Right lobe of liver (tissue), 4 donors: Measurements from ENCODE around the gene INHBC.

Source experiments
- POLR2A ChIP-seq: fragments of 450-650 bp; IDR thresholded peaks from one replicate; pipeline ENCODE4 v1.6.1; 2017; ENCODE audit warnings: antibody characterized with exemption, mild to moderate bottlenecking
- TF ChIP-seq, protein P1 (sequence below), 4 donors: fragments of 200-600 bp in 3 of 4; fragments of 450-650 bp in 1 of 4; IDR thresholded peaks; one replicate each; pipeline versions ENCODE4 v1.5.1 to v1.8.0; 2016 to 2022; ENCODE audit warnings: antibody characterized with exemption in 4 of 4, mild to moderate bottlenecking in 2 of 4
- donor health status: DM: no; HTN: no; CAD: no.
- donor health status: DM: no; HTN: no; CAD: no.
- donor health status: DM: no; HTN: yes; CAD: no.

DNA sequence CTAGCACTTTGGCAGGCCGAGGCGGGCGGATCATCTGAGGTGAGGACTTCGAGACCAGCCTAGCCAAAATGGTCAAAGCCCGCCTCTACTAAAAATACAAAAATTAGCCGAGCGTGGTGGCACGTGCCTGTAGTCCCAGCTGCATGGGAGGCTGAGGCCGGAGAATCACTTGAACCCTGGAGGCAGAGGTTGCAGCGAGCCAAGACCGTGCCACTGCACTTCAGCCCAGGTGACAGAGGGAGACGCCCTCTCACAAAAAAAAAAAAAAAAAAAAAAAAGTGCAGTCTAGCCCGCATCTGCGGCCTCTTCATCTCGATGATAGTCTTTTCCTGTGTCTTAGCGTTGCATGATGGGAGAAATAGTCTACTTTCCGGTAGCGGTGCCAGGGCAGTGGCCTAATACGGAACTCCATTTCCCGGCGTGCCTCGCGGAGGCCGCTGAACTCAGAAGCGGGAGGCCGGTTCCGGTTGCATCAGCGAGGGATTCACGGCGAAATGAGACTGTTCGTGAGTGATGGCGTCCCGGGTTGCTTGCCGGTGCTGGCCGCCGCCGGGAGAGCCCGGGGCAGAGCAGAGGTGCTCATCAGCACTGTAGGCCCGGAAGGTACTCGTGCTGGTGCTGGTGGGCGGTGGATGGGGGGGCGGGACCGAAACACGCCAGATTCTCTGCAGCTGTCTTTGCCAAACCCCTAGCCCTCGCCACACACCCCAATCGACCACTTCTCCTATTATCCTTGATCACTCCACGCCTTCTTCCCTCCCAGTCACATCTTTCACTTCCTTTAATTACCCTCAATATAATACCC lies 53.2 kb downstream of the INHBC start, which contains the start of gene MARS1:
- TF ChIP-seq, protein P1, sequence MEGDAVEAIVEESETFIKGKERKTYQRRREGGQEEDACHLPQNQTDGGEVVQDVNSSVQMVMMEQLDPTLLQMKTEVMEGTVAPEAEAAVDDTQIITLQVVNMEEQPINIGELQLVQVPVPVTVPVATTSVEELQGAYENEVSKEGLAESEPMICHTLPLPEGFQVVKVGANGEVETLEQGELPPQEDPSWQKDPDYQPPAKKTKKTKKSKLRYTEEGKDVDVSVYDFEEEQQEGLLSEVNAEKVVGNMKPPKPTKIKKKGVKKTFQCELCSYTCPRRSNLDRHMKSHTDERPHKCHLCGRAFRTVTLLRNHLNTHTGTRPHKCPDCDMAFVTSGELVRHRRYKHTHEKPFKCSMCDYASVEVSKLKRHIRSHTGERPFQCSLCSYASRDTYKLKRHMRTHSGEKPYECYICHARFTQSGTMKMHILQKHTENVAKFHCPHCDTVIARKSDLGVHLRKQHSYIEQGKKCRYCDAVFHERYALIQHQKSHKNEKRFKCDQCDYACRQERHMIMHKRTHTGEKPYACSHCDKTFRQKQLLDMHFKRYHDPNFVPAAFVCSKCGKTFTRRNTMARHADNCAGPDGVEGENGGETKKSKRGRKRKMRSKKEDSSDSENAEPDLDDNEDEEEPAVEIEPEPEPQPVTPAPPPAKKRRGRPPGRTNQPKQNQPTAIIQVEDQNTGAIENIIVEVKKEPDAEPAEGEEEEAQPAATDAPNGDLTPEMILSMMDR (IDR thresholded peaks at IDR 0.05), result peak in 1 of 4 donors; percentile 27
- TF ChIP-seq POLR2A, result peak; percentile 54
